ENCODE data around the gene CMTM3. TPM values are rescaled to one million over a fixed set of nuclear protein-coding genes. Genes with fewer than 3 reads are reported as not detected.

CMTM3 gene
- total and polyA plus RNA-seq, 4 donors = 1.6 to 12.2 (median 4.6) TPM

DNA sequence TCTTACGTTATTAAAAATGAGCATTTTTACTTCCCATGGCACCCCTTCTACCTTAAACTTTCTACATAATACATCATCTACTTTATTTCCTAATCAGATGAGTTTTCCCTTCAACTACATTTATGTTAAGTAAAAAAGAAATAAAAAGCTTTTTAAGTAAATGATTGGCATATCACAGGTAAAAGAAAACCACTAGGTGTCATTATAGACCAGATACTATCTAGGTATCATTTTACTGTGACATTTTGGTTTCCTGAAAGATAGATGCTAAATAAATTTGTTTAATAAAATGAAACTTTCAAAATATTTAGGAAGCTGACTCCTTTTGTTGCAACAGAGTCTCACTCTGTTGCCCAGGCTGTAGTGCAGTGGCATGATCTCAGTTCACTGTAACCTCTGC, 42.1 kb upstream of the CMTM3 start:
- Histone ChIP-seq H3K27me3 (ENCODE audit: control insufficient read depth in 4 of 4, insufficient read depth in 4 of 4, low read length in 3 of 4) (no peaks in the 10 kb centered on the region), H3K36me3 (ENCODE audit: control insufficient read depth in 4 of 4, insufficient read depth in 3 of 4, low read depth in 1 of 4, low read length in 3 of 4) (peaks cover 0 to 6% (median 1%) of the 10 kb centered on the region in 4 donors), H3K4me3 (ENCODE audit: low read depth in 1 of 3, low read length in 3 of 3) (no peak overlapping the region), H3K27ac (ENCODE audit: low read depth in 1 of 2, low read length in 2 of 2) (no peak overlapping the region), H3K9me3 (ENCODE audit: control insufficient read depth in 4 of 4, low read length in 3 of 4) (no peaks in the 10 kb centered on the region), H3K9ac (ENCODE audit: low read depth in 1 of 2, low read length in 2 of 2) (no peak overlapping the region), H3K4me1 (ENCODE audit: control insufficient read depth in 4 of 4, insufficient read depth in 4 of 4, low read length in 3 of 4) (peaks cover 0 to 7% (median under 1%) of the 10 kb centered on the region in 4 donors)
- TF ChIP-seq RAD21 (IDR thresholded peaks at IDR 0.05) = peak; percentile 41 to 45
- TF ChIP-seq, protein P1, sequence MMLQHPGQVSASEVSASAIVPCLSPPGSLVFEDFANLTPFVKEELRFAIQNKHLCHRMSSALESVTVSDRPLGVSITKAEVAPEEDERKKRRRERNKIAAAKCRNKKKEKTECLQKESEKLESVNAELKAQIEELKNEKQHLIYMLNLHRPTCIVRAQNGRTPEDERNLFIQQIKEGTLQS (IDR thresholded peaks at IDR 0.05) = no peak
- no peak for DNase-seq (ENCODE audit: low spot score)
- WGBS = 91% methylated on average over 1 of the region's 1 CpG

DNA sequence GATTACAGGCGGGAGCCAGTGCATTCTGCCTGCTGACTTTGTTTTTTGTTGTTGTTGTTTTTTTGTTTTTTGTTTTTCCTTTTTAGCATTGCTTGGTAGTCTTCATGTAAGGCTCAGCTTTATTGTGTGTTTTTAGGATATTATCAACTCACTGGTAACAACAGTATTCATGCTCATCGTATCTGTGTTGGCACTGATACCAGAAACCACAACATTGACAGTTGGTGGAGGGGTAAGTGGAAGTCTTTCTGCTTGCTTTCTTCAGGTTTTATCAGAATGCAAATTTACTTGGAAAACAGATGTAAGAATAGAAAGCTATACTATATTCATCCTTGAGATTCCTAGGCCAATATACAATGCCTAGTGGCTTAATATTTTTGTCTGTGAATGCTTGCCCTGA, 41.5 kb upstream of the CMTM3 start:
- no peak overlapping the region for H3K27ac ChIP-seq (ENCODE audit: low read depth in 1 of 2, low read length in 2 of 2)
- H3K36me3 ChIP-seq (ENCODE audit: control insufficient read depth in 4 of 4, insufficient read depth in 3 of 4, low read depth in 1 of 4, low read length in 3 of 4) = peaks cover 0 to 6% (median 1%) of the 10 kb centered on the region in 4 donors
- no peak overlapping the region for H3K9ac ChIP-seq (ENCODE audit: low read depth in 1 of 2, low read length in 2 of 2)
- no peaks in the 10 kb centered on the region for H3K27me3 ChIP-seq (ENCODE audit: control insufficient read depth in 4 of 4, insufficient read depth in 4 of 4, low read length in 3 of 4)
- H3K9me3 ChIP-seq (ENCODE audit: control insufficient read depth in 4 of 4, low read length in 3 of 4) = no peaks in the 10 kb centered on the region
- DNase-seq (ENCODE audit: low spot score) = no peak
- no peak overlapping the region for H3K4me3 ChIP-seq (ENCODE audit: low read depth in 1 of 3, low read length in 3 of 3)
- TF ChIP-seq YY1 (IDR thresholded peaks at IDR 0.05) (no peak), TAF1 (conservative IDR thresholded peaks at IDR 0.05) (no peak), EGR1 (IDR thresholded peaks at IDR 0.05; ENCODE audit: low read depth in 2 of 2) (no peak), JUND (IDR thresholded peaks at IDR 0.05) (no peak), RXRA (IDR thresholded peaks at IDR 0.05) (no peak), FOXA2 (IDR thresholded peaks at IDR 0.05) (no peak), GABPA (IDR thresholded peaks at IDR 0.05 in 1 of 2, conservative IDR thresholded peaks at IDR 0.05 in 1 of 2) (no peak), HNF4G (IDR thresholded peaks at IDR 0.05) (no peak), NR2F2 (IDR thresholded peaks at IDR 0.05) (no peak), SP1 (IDR thresholded peaks at IDR 0.05) (no peak), RAD21 (IDR thresholded peaks at IDR 0.05) (no peak), FOXA1 (IDR thresholded peaks at IDR 0.05) (no peak), HNF4A (conservative IDR thresholded peaks at IDR 0.05) (no peak)
- TF ChIP-seq, protein P1 (IDR thresholded peaks at IDR 0.05) = no peak
- TF ChIP-seq, protein P2, sequence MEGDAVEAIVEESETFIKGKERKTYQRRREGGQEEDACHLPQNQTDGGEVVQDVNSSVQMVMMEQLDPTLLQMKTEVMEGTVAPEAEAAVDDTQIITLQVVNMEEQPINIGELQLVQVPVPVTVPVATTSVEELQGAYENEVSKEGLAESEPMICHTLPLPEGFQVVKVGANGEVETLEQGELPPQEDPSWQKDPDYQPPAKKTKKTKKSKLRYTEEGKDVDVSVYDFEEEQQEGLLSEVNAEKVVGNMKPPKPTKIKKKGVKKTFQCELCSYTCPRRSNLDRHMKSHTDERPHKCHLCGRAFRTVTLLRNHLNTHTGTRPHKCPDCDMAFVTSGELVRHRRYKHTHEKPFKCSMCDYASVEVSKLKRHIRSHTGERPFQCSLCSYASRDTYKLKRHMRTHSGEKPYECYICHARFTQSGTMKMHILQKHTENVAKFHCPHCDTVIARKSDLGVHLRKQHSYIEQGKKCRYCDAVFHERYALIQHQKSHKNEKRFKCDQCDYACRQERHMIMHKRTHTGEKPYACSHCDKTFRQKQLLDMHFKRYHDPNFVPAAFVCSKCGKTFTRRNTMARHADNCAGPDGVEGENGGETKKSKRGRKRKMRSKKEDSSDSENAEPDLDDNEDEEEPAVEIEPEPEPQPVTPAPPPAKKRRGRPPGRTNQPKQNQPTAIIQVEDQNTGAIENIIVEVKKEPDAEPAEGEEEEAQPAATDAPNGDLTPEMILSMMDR (IDR thresholded peaks at IDR 0.05; ENCODE audit: low read depth, low read length, missing input control) = no peak
- TF ChIP-seq, protein P3, sequence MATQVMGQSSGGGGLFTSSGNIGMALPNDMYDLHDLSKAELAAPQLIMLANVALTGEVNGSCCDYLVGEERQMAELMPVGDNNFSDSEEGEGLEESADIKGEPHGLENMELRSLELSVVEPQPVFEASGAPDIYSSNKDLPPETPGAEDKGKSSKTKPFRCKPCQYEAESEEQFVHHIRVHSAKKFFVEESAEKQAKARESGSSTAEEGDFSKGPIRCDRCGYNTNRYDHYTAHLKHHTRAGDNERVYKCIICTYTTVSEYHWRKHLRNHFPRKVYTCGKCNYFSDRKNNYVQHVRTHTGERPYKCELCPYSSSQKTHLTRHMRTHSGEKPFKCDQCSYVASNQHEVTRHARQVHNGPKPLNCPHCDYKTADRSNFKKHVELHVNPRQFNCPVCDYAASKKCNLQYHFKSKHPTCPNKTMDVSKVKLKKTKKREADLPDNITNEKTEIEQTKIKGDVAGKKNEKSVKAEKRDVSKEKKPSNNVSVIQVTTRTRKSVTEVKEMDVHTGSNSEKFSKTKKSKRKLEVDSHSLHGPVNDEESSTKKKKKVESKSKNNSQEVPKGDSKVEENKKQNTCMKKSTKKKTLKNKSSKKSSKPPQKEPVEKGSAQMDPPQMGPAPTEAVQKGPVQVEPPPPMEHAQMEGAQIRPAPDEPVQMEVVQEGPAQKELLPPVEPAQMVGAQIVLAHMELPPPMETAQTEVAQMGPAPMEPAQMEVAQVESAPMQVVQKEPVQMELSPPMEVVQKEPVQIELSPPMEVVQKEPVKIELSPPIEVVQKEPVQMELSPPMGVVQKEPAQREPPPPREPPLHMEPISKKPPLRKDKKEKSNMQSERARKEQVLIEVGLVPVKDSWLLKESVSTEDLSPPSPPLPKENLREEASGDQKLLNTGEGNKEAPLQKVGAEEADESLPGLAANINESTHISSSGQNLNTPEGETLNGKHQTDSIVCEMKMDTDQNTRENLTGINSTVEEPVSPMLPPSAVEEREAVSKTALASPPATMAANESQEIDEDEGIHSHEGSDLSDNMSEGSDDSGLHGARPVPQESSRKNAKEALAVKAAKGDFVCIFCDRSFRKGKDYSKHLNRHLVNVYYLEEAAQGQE (IDR thresholded peaks at IDR 0.05) = no peak
- TF ChIP-seq, protein P4, sequence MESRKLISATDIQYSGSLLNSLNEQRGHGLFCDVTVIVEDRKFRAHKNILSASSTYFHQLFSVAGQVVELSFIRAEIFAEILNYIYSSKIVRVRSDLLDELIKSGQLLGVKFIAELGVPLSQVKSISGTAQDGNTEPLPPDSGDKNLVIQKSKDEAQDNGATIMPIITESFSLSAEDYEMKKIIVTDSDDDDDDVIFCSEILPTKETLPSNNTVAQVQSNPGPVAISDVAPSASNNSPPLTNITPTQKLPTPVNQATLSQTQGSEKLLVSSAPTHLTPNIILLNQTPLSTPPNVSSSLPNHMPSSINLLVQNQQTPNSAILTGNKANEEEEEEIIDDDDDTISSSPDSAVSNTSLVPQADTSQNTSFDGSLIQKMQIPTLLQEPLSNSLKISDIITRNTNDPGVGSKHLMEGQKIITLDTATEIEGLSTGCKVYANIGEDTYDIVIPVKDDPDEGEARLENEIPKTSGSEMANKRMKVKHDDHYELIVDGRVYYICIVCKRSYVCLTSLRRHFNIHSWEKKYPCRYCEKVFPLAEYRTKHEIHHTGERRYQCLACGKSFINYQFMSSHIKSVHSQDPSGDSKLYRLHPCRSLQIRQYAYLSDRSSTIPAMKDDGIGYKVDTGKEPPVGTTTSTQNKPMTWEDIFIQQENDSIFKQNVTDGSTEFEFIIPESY (IDR thresholded peaks at IDR 0.05) = no peak
- TF ChIP-seq, protein P5, sequence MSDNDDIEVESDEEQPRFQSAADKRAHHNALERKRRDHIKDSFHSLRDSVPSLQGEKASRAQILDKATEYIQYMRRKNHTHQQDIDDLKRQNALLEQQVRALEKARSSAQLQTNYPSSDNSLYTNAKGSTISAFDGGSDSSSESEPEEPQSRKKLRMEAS (IDR thresholded peaks at IDR 0.05) = no peak
- peaks cover 0 to 7% (median under 1%) of the 10 kb centered on the region in 4 donors for H3K4me1 ChIP-seq (ENCODE audit: control insufficient read depth in 4 of 4, insufficient read depth in 4 of 4, low read length in 3 of 4)
- WGBS = 85% methylated on average over 2 of the region's 2 CpGs

Measured in liver (tissue), 9 donors.